Measurements from ENCODE around the gene CSTF3. TPM values are rescaled to one million over a fixed set of nuclear protein-coding genes. Genes with fewer than 3 reads are reported as not detected.
"Not testable (repeated sequence)": the region's sequence is repeated elsewhere in the genome, so short reads cannot be mapped to it uniquely, and the experiment has no call there.

The CSTF3 gene
- total and polyA plus RNA-seq, 9 of the 15 experiments (the other 6 are each of a cell fraction or from before 2014, with no cell fraction given), result 37.0 to 111 (median 61.0) TPM

- TF ChIP-seq NKRF (IDR thresholded peaks at IDR 0.05; ENCODE audit: borderline replicate concordance) (peak; percentile 35; the same call in 1 of the 2 replicates), SIN3A (IDR thresholded peaks at IDR 0.05; ENCODE audit: borderline replicate concordance in 2 of 2, control insufficient read depth in 1 of 2, low read depth in 2 of 2, low read length in 2 of 2) (peak; percentile 37; a peak in 1 of 4 replicates), YY1 (IDR thresholded peaks at IDR 0.05; ENCODE audit: borderline replicate concordance in 1 of 3, control insufficient read depth in 1 of 3, extremely low read depth in 1 of 3, insufficient read depth in 3 of 3, insufficient read length in 1 of 3, insufficient replicate concordance in 2 of 3, low read depth in 1 of 3, low read length in 2 of 3) (peak in 1 of 3 experiments; percentile 67), HNRNPUL1 (IDR thresholded peaks at IDR 0.05; ENCODE audit: low read length) (no peak), ZNF668 (CRISPR knock-in tag; IDR thresholded peaks at IDR 0.05) (no peak), CSDE1 (IDR thresholded peaks at IDR 0.05) (peak in 1 of 2 experiments; percentile 48; a peak in 1 of 4 replicates), TBP (optimal IDR thresholded peaks at IDR 0.05; ENCODE audit: low read depth, low read length) (no peak)
Measured at GRCh38 chr11:33160136-33160535, 1.1 kb downstream of the CSTF3 start (continued).

- Histone ChIP-seq H3K4me3 (peak overlapping the region; percentile 73), H3K36me3 (ENCODE audit: control insufficient read depth, insufficient read depth, low read length) (peaks cover 36% of the 10 kb centered on the region), H3K4me2 (ENCODE audit: insufficient read depth, low read length) (peak overlapping the region; percentile 92), H4K20me1 (replicated peaks; ENCODE audit: control insufficient read depth, insufficient read depth, low read length) (peaks cover 24% of the 10 kb centered on the region), H3K4me1 (replicated peaks in 1 of 2; ENCODE audit: control insufficient read depth in 2 of 2, insufficient read depth in 2 of 2, low read length in 2 of 2) (peaks cover 15 to 18% of the 10 kb centered on the region in 2 experiments), H3K9ac (ENCODE audit: insufficient read depth in 1 of 2, low read depth in 2 of 2, low read length in 2 of 2) (peak overlapping the region; percentile 85 to 97; a peak in 3 of 4 replicates), H3K79me2 (ENCODE audit: control insufficient read depth, insufficient read depth, low read length) (peaks cover 77% of the 10 kb centered on the region), H3K27ac (ENCODE audit: extremely low read depth, low read depth, low read length) (peak overlapping the region; percentile 96; the same call in 2 of the 3 replicates)
- CTCF ChIA-PET (ENCODE audit: low intra/inter-chr PET ratio); H3K27me3 ChIP-seq (ENCODE audit: control insufficient read depth in 2 of 2, insufficient read depth in 2 of 2, low read length in 2 of 2); H3K9me1 ChIP-seq (ENCODE audit: control insufficient read depth, insufficient read depth, low read length); in situ Hi-C loops (cut with MboI); H3K9me3 ChIP-seq (replicated peaks; ENCODE audit: control insufficient read depth, insufficient read depth, low read depth, low read length); BruUV-seq (replicated peaks); H2AFZ ChIP-seq (ENCODE audit: low read depth, low read length); intact Hi-C loops (cut with micrococcal nuclease): not testable (repeated sequence)
- ATAC-seq (peak; percentile 81), DNase-seq (ENCODE audit: extremely low read depth in 1 of 4, low spot score in 3 of 4) (peak in 2 of 4 experiments; percentile 45 to 81), FAIRE-seq (peak; percentile 48)
- WGBS (ENCODE audit: insufficient coverage, low coverage, missing lambda C conversion rate), result 22% methylated on average over 17 of the region's 20 CpGs
- POLR2A ChIA-PET, result interaction anchor here (0.8 to 2.3 kb wide), 5 partner anchors 10 to 167 kb away, joined by 3 to 6 read pairs (median 3); no protein-coding TSS in a partner anchor
- TF ChIP-seq SMARCE1 (IDR thresholded peaks at IDR 0.05), result peak; percentile 12; the same call in 1 of the 2 replicates
- 0 out of 2 replicates have a peak, but pooled peaks have one; percentile 16 for TF ChIP-seq DPF2 (IDR thresholded peaks at IDR 0.05)
- peak; percentile 83 for TF ChIP-seq MEIS2 (IDR thresholded peaks at IDR 0.05; ENCODE audit: partially characterized antibody)
Measured at GRCh38 chr11:33159378-33159867, 1.9 kb downstream of the CSTF3 start.
